A549 treated with AZD2906 at 1 μM for 4 hours (cell line): Measurements from ENCODE around the gene OR51L1. TPM values are rescaled to one million over a fixed set of nuclear protein-coding genes. Genes with fewer than 3 reads are reported as not detected.

ENCODE experiments used
- total RNA-seq: library from RNA; stranded (reverse); fragments of 200-300 nt; extraction: Qiagen RNA extraction; gene quantifications from 5 replicates; pipeline ENCODE4 v1.2.3, GENCODE V29; 2022

The OR51L1 gene, protein sequence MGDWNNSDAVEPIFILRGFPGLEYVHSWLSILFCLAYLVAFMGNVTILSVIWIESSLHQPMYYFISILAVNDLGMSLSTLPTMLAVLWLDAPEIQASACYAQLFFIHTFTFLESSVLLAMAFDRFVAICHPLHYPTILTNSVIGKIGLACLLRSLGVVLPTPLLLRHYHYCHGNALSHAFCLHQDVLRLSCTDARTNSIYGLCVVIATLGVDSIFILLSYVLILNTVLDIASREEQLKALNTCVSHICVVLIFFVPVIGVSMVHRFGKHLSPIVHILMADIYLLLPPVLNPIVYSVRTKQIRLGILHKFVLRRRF
- not detected in 5 replicates for total RNA-seq

DNA sequence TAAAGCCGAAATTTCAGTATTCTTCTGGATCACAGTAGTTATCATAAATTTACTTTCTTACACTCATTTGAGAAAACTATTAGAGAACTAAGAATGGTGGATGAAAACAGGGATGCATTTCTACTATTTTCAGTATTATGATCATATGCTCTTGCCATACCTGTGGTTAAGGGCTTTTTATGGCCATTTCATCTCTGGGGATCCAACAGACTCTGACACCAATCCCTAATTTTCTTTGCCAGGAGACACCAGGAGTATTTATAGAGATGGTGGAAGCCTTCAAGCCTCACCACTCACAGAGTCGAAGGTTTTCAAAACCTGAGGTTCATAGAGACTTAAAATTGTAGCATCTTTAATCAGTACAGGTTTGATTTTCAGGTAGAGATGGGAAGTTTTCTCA lies at the start of gene OR51L1:
Gene OR51L1 (plus strand): TSS at position 301 of the 400 bp plus-strand sequence. CDS start 4,132 bp downstream, outside the sequence.

DNA sequence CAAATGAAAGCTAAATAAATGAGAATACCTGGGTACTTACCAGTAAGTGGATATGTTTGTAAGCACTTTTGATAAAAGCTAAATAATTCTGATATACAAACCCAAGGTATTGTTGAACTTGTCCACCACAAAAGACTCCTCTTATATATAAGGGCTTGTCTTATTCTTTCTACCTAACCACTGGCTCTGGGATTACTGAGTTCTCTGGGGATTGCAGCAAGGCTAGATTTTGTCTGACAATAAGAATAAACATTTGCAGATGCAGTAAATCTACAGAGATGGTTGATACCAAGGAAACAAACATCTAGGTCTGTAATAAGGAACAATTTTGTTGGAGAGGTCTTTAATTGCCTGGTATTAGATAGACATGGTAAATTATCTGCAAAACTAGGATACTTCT lies 47.1 kb upstream of the OR51L1 start, which contains the start of gene OR51A4:
Gene OR51A4 (minus strand): TSS at position 101 of the 400 bp plus-strand sequence. CDS start 505 bp downstream, outside the sequence.

DNA sequence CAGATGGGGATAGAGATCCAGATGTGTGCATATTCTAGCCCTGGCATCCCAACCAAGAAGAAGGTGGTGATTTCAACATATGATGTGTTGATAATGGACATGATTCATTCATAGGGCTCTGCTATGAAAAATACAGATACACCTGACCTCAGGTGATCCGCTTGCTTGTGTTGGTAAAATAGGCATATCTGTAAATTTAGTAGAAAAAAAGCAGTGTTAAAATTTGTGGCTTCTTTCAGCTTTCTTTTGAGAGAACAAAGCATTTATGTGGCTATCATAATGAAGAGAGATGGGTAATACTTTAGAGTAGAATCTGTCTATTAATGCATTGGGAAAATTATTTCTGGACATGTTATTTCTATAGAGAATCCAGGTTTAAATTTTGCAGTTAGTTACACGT lies 39.0 kb upstream of the OR51L1 start, which contains the start of gene OR51A2:
Gene OR51A2 (minus strand): TSS at position 101 of the 400 bp plus-strand sequence. CDS start 0 bp downstream, at position 101.

DNA sequence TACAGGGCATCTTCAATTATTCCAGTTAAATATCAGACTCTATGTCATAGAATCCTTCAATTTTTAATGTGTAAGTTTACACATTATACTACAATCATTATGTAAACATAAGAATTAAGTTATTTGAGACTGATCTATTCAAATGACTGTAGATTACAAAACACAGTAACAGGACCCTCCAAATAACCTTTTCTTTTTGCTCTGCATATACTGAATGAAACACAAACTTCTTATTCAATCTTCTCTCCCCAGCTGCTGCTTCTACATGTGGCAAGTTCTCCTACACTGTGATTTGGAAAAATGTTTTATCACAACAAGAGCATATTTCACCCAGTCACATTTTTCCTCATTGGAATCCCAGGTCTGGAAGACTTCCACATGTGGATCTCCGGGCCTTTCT lies 51.6 kb downstream of the OR51L1 start, which contains the start of gene OR52J3:
Gene OR52J3 (plus strand): TSS at position 301 of the 400 bp plus-strand sequence. CDS start 0 bp downstream, at position 301.

Other genes with a start within 250 kb of the OR51L1 start
- gene OR51F1, start 224.9 kb upstream of the OR51L1 start, total RNA-seq: not detected in 5 replicates
- gene OR52R1, start 190.5 kb upstream of the OR51L1 start, total RNA-seq: not detected in 5 replicates
- not detected in 5 replicates for gene OR51F2, start 173.5 kb upstream of the OR51L1 start, total RNA-seq
- gene OR51S1, start 145.6 kb upstream of the OR51L1 start, total RNA-seq: not detected in 5 replicates
- gene OR51T1, start 113.0 kb upstream of the OR51L1 start, total RNA-seq: not detected in 5 replicates
- not detected in 5 replicates for gene OR51A7, start 91.1 kb upstream of the OR51L1 start, total RNA-seq
- gene OR51G2, start 75.5 kb upstream of the OR51L1 start, total RNA-seq: not detected in 5 replicates
- gene OR51G1, start 70.5 kb upstream of the OR51L1 start, total RNA-seq: not detected in 5 replicates
- gene OR51A4, start 47.2 kb upstream of the OR51L1 start, total RNA-seq: not detected in 5 replicates
- gene OR51A2, start 39.1 kb upstream of the OR51L1 start, total RNA-seq: not detected in 5 replicates
- not detected in 5 replicates for gene OR52J3, start 51.7 kb downstream of the OR51L1 start, total RNA-seq
- not detected in 5 replicates for gene OR52E2, start 64.8 kb downstream of the OR51L1 start, total RNA-seq
- gene OR52E1, start 74.7 kb downstream of the OR51L1 start, total RNA-seq: not detected in 5 replicates
- gene OR52A5, start 143.5 kb downstream of the OR51L1 start, total RNA-seq: not detected in 5 replicates
- not detected in 5 replicates for gene OR52A1, start 159.9 kb downstream of the OR51L1 start, total RNA-seq
- not detected in 5 replicates for gene OR51V1, start 205.8 kb downstream of the OR51L1 start, total RNA-seq
- 0.24 TPM in 1 of 5 replicates, not detected in the others for gene HBB, start 232.2 kb downstream of the OR51L1 start, total RNA-seq
- not detected in 5 replicates for gene HBD, start 239.6 kb downstream of the OR51L1 start, total RNA-seq